GM21360 (cell line): Measurements from ENCODE around the gene DHX29.
A peak's percentile ranks its signal among the peaks of the same experiment; 100 is the strongest.

Experiments
- ATAC-seq: cut with Tn5 transposase; IDR thresholded peaks from one replicate; pipeline ENCODE4 v1.9.1; 2021; ENCODE audit warnings: mild to moderate bottlenecking, moderate library complexity; ENCODE audit not compliant: unreplicated experiment

The DHX29 gene

DNA sequence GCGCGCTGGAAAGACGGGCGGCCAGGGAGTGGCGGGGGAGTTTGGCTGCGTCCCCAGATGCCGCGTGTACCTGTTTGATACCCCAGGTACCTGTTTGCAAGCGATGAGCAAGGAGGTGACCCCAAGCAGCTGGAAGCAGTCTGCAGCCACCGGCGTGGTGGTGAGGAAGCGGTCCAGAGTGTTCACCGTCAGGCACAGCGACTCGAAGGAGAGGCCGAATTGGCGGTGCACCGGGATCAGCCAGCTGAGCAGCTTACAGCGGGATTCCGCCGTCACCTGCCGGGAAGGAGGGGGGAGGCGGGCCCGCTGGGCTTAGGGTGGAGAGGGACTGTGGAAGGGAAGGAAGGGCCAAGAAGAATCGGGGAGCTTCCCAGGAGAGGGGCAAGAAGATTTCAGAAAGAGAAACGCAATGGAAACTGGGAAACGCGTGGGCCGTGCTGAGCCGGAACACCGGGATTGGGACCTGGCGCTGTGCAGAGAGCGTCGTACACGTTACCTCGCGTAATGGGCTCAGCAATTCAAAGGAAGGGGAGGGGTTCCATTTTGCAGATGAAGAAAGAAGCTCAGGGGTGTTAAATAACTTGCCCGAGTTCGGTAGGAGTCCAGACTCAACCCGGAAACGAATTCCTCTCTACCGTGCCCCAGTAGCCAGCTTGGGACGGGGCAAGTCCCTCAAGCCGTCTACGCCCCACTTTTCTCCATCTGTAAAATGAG, 75.1 kb downstream of the DHX29 start:
- no peak for ATAC-seq

DNA sequence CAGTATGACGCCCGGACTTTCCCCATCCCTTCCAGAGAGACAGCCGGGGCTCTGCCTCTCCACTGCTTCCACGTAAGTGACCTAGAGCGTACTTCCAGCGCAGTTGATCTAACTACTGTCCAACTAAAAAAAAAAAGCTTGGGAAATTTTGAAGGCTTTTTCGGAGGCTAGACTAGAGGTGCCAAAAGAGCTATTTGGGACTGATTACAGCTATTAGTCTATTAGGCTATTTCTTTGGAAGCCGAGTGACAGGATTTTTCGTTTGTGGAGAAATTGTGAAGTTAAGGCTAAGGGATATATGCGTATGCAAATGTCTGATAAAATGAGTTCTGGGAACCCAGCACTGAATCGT, 75.6 kb downstream of the DHX29 start:
- no peak for ATAC-seq

DNA sequence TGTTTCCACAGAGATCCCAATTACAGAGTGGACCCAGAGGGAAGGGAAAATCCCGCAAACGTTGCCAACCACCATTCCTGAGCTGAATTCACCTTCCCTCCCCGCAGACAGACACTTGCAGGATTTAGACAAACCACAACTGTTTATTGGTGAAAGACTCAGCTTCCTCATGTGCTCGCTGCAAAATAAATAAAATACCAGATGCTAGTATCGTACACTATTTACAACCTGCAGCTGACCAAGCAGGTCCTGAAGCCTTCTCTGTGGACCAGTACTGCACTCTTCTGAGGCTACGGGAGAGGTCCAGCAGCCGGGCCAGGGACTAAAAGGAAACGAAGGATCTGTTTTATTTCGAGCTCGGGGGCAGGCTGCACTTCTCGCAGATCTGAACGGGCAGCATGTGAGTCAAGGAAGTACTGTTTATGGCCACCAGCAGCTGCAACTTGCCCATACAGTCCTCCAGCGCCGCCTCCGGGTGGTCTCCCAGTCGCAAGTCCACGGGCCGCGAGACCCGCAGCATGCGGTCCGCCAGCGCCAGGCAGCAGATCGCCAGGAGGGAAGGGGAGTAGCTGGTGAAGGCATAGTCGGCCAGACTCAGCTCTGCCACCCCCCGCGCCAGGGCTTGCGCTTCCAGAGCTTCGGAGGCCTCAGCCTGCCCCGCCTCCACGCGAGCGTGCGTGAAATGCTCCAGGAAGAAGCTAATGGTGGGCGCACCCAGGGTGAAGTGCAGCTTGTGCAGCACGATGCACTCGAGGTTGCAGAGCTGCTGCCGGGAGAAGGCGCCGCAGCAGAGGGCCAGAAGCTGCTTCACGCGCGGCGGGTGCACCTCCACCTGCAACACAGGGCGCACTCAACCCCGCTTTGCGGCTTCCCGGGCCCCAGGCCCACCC, 76.2 kb downstream of the DHX29 start:
- ATAC-seq, result no peak

DNA sequence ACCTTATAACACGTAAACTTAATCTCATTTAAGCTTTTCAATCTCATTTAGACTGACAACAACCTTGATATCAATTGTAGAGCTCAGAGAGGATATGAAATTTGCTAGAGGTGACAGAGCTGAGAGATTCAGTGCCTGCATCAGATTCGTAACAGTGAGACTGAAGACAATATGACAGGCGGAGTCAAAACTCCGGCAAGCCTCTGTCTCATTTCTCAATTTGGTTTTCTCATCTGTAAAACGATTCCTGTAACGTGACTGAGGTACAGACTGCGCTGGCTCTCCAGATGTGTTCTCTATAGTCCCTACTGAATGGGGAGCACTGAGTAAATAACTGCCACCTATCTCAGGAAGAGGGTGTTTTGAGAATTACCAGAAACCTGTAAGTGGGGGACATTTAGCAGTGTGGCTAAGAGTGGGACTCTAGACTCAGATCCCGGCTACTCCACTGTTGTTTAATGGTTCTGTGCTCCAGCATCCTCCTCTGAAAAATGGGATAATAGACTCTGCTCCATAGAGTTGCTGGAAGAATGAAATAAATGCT, 77.3 kb downstream of the DHX29 start:
- no peak for ATAC-seq

DNA sequence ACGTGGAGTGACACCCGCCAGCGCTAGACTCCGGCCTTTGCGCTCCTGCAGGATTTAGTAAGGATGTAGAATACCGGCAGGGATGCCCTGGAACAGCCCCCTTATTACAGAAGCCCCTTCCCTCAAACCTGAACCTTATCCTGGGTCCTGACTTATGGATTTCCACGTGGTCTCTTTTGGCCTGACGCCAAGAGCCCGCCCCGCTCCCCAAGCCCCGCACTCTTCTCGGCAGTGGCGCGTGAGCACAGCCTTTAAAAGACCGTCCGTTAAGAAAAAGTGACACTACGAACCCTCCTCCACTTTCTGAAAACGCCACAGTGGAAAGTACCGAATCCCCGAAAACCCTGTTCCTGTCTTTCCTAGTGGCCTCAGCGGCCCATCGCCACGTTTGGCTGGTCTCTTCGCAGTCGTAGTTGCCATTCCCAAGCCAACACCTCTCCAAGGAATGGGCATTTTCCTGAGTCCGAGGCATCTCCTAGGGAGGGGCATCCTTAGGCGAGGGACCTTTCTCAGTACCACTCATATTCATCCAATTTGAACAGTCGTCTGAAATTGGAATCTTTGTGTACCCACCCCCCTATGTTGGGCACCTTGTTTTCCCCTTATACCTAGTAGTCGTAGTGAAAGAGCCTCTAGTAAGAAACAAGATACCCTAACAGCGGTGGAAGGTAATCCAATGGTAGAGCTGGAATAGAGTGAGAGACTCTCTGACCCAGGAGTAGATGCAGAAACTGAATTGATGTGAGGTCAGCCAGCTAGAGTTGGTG, 79.6 kb downstream of the DHX29 start:
- no peak for ATAC-seq

DNA sequence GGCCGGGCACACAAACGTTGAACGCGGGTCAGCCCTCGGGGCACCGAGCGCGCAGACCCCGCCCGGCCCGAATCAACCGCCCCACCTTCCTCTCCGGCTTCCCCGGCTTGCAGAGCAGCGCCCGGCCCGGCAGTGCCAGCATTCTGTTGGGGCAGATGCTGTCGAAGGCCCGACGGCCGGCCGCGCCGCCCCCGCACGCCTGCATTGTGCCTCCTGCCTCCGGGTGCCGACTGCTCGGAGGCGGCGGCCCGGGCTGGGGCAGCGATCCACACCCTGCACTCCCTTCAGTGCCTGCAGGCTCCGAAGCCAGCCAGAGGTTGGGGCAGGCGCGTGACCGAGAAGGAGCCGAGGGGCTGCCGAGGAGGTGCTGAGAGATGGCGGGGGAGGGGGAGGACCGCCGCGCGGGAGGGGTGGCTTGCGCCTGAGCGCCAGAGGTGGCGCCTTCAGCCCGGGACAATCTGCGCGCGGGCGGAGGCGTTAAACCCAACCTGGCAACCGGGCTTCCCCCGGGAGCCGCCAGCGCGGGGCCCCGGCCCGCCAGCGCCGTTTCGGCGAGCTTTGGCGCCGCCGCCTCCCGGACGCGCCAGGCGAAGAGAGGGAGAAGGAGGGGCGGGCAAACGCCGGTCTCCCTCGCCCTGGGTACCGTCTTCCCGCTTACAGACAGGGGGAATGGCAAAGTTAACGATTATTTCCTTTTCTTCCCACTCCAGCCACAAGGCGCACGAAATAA, 80.4 kb downstream of the DHX29 start, which contains the start of gene MCIDAS:
Gene MCIDAS, minus strand, starts transcription at position 382 of the 730 bp plus-strand sequence. Its CDS starts 177 bp downstream, at position 205.
- ATAC-seq, result peak; percentile 41

DNA sequence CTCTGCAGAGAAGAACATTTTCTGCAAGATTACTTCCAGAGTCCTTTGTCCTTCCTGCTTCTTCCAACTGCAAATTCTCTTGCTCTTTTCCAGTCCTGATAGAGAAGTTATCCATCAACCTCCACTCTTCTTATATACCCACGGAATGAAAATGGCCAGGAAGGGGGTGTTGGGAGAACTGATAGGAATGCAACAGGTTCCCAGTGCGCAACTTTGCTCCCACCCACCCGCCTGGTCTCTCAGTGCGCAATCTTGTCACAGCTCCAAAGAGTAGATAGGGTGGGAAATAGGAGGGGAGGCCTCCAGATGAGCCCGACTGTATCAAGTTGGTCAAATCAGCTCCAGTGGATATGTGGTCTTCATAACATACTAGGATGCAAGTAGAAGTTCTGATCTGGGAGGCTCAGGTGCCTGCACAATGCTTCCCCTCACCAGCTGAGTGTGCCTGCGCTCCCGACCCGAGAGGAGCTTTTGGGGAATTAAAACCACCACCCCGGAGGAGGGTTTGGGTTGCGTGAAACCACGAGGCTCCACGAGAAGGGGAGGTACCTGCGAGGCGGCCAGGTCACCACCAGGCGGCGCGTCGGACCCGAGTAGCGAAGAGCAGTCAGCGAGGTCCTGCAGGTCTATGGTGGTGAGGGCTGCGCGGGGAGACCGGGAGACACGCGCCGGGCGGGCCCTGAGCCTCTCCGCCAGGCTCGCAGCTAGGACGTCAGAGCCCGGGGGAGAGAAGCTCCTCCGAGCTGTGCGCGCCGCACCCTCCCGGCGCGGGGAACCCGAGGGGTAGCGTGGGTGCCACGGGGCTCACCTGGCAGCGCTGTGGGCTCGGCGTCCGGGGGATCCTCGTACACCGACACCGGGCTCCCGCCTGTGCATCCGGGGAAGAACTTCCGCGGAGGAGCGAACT, 81.2 kb downstream of the DHX29 start:
- peak; percentile 45 for ATAC-seq

DNA sequence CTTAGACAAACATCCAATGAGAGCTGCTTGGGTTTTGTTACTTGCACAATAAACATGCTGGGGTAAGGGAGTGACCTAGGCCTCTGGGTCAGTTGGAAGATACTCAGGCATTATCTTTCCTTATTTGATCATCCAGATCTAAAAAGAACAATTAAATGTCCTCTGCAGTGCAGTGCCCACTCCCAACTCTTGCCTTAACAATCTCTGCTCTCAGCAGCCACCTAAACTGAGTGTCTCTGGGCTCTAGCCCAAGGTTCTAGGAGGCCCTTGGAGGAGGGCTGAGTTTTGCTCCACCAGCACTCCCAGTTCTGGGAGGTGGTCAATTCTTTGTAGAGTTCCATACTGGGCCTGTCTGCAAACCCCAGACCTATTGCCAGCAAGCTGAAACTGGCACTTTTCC, 82.1 kb downstream of the DHX29 start:
- no peak for ATAC-seq

DNA sequence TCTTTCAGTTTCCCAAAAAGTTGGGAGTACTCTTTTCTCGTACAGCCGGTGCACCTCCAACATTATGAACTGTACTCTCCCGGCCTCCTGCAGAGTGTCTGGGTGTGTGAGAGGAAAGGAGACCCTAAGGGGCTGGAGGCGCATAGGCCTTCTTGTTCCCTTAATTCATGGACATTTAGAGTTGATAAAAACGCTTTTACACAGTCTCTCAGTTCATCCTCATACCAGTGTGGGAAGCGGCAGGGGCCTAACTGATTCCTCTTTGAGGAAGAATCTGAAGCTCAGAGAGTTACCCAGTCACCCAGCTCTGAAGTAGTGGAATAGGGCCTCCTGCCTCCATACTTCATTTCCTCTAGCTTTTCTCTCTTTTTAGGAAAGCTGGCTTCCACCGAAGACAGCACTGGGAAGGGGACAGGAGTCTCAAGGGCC, 83.7 kb downstream of the DHX29 start:
- ATAC-seq, result no peak

DNA sequence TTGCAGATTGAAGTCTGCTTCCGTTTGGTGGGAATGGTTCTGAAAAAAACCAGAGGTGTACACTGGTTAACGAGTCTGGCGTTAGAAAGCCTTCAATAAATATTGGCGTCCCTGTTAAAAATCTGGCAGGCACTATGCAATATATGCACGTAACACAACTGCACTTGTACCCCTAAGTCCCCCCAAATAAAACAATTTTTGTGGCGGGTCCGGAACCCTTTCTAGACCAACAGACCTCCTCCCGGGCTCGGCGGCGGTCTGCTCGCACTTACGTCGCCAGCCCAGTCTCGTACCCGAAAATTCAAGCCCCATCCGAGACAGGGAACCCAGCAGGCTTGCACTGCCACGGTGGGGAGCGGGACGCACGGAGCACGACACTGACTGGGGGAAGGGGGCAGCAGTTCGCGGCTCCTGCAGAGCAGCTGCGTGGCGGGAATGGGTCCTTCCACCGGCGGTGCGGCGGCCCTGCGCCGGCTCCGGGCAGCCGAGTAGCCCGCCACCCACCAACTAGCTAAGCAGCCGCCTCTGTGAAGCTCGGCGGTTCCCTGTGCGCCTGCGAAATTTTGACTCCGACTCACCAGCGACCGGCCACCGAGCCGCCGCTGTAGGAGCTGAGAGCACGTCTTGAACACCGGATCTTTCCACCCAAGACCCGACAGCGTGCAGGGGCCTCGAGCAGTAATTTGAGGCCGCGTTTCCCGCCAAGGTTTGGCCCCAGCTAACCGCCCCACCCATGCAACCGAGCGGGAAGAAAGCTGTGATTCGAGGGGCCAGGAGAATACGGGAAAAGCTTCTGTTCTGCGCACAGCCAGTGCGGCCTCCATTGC, 84.3 kb downstream of the DHX29 start:
- ATAC-seq, result no peak

DNA sequence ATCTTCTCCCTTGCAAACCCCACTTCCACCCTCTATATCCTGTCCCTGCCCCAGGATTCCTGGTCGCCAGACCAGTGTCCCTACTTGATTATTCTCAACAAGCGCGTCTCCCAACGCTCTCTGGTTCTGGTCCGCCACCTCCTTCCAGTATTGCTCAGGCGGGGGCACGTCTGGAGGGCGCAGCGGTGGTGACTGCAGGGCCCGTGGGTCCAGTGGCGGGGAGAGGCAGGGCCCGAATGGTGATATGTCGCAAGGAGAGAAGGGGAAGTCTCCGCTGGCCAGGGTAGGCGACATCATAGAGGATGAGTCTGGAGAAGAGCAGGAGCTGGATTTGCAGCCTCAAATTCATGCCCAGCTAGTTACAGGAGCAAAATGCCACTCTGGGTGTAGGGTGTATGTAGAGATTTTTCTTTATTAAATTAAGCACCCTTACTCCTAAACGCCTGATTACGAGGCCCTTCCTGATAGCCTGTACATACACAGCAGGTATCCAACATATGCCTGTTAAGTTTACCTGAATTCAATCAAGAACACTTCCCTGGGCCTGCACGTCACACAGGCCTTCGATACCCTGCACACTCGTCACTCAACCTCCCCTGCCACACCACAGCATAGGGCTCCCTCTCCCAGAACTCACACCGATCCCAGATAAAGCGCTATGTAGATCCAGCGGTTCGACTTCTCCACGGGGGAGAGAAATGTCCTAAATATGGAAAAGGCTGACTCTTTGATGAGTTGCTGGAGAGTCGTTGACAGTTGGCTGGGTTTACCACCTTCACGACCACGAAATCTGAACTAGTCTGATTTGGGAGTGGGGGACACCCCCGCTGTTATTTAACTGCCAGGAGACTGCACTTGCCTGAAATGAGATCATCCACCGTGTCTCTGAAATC, 85.2 kb downstream of the DHX29 start:
- no peak for ATAC-seq

DNA sequence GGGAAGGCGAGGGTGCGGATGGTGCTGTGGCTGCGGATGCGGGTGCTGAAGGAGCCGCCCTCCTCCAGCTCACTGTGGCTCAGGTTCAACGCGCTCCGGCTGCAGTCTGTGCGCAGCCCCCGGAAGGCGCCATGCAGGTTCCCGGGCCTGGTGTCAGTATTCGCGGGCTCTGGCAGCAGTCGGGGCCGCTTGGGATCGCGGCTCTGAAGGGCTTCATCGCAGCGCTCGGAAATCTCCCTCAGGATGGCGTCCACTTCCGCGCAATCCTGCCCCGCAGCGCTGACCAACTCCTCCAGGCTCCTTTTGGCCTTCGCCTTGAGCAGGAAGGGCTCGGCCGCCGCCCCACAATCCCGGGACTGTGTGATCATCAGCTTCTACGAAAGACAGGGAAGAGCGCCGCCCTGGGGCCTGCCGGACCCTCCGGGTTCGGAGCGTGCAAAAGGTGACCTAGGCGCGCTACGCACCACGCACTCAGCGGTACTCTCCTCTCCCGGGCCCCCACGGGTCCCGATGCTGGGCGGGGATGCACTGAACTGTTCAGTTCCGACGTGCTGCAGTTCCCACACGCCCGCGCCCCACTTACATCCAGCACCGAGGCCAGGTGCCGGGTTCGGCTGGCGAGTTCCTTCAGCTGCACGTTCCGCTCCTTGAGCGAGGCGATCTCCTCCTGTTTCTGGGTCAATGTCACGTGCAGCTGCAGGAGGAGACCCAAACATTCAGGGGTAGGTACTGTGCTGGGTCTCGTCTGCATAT, 86.9 kb downstream of the DHX29 start:
- ATAC-seq, result no peak

DNA sequence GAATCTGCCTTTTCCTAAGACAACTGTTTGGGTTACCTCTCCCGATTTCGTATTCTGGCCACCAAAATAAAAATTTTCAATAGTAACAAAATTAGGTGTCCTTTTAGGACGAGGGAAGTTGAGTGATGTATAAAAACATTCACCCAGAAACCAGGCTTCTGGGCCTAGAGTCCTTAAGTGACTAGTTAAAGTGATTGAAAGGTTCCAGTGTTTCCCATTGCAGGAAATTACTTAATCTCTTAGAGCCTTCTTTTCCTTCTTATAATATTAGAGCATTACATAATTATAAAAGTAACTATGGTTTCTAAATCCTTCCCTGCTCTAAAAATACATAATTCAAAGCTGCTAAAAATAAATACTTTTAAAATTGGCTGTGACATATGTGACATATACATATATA, 87.7 kb downstream of the DHX29 start:
- no peak for ATAC-seq

DNA sequence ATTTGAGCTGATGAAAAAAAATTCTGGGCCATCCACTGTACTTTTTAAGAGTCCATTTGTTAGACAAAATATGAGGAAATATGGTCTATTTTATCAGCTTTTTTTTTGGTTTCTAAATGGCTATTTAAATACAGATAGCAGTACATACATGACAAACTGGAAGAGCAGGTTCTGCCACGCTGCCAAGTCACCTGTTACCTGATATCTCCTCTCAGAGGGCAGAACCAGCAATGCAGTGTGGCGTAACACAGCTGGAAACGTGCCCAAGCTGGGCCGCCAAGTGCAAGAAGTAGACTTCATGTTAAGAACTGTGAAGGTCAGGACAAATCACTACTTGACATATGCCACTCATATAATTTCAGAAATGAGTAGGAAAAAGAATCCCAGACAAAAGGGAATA, 88.5 kb downstream of the DHX29 start:
- no peak for ATAC-seq

DNA sequence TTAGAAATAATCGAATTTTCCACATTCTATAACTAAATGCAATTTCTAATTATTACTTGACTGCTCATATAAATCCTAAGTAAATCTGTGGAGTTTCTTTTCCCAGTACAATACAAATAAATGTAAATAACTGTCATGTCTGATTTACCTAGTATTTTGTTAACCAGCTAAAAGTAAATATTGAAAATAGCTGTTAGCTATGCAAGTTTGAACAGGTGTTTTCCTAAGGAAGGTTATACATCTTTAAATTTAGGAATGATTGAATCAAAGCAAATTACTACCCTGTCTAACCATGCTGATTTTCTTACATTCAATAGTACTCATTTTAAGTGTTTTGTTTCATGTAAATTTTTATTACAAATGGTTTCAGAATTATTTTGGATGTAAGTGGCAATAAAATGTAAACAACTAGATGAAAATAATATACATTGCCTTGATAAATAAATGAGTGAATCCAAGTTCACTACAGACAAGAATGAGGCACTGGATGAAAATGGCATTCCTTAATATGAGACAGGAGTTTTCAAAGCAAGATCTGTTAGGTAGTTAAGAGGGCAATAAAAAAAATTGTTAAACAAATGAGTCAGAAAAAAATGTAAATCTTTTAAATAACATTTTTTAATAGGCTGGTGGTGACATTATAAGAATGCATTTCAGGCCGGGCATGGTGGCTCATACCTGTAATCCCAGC, 96.2 kb downstream of the DHX29 start:
- no peak for ATAC-seq
